ENCODE data around the gene PCDHGA1. TPM values are rescaled to one million over a fixed set of nuclear protein-coding genes. Genes with fewer than 3 reads are reported as not detected.
A peak's percentile ranks its signal among the peaks of the same experiment; 100 is the strongest.

Gene PCDHGA1
- total RNA-seq, 1 experiment from 2014 or later, result 0.64 TPM

DNA sequence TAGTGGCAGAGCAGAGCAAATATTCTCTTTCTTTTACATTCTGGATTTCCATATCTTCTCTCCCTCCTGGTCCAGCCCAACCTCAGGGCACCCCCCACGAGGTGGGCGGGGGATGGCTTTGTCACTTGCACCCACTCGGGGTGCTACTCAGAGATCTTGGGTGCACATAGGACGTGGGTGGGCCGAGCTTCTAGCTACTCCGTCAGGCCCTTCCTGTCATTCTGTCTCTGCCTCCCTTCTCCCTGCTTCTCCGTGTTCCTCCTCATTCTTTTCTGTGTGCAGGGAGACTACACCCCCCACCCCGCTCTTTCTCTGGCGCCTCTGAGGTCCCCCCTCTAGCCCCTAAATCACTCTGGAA, 178.1 kb downstream of the PCDHGA1 start:
- POLR2A ChIA-PET, result no interaction called here
- intact Hi-C loops (cut with micrococcal nuclease; ENCODE audit: unreplicated experiment), result no loop called here
- no peak overlapping the region for H3K4me3 Mint-ChIP-seq (ENCODE audit: unreplicated experiment)
- Histone ChIP-seq H3K36me3 (ENCODE audit: control insufficient read depth, insufficient read depth, low read length) (no peaks in the 10 kb centered on the region; the same call in 1 of the 2 replicates), H3K9me3 (no peaks in the 10 kb centered on the region), H3K4me3 (ENCODE audit: low read depth, low read length) (no peak overlapping the region), H3K4me1 (no peaks in the 10 kb centered on the region), H3K27me3 (replicated peaks; ENCODE audit: control insufficient read depth, insufficient read depth, low read length) (no peaks in the 10 kb centered on the region)
- no peaks in the 10 kb centered on the region for H3K27me3 Mint-ChIP-seq (ENCODE audit: insufficient read depth, unreplicated experiment)
- no peak overlapping the region for H3K27ac Mint-ChIP-seq (ENCODE audit: unreplicated experiment)
- CTCF ChIA-PET, result interaction anchor here (0.7 kb wide), 1 partner anchor 66 kb away, joined by 3 read pairs; no protein-coding TSS in a partner anchor
- TF ChIP-seq, protein P1, sequence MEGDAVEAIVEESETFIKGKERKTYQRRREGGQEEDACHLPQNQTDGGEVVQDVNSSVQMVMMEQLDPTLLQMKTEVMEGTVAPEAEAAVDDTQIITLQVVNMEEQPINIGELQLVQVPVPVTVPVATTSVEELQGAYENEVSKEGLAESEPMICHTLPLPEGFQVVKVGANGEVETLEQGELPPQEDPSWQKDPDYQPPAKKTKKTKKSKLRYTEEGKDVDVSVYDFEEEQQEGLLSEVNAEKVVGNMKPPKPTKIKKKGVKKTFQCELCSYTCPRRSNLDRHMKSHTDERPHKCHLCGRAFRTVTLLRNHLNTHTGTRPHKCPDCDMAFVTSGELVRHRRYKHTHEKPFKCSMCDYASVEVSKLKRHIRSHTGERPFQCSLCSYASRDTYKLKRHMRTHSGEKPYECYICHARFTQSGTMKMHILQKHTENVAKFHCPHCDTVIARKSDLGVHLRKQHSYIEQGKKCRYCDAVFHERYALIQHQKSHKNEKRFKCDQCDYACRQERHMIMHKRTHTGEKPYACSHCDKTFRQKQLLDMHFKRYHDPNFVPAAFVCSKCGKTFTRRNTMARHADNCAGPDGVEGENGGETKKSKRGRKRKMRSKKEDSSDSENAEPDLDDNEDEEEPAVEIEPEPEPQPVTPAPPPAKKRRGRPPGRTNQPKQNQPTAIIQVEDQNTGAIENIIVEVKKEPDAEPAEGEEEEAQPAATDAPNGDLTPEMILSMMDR (IDR thresholded peaks at IDR 0.05; ENCODE audit: insufficient read depth in 1 of 2, low read depth in 1 of 2, low read length in 1 of 2, severe bottlenecking in 1 of 2, unreplicated experiment in 1 of 2), result no peak
- no TSS peak for BruUV-seq (replicated peaks)
- H3K9me3 Mint-ChIP-seq (ENCODE audit: unreplicated experiment), result no peaks in the 10 kb centered on the region
- H3K36me3 Mint-ChIP-seq (ENCODE audit: insufficient read depth, unreplicated experiment), result peaks cover 21% of the 10 kb centered on the region
- DNase-seq, result no peak
- H3K4me1 Mint-ChIP-seq (ENCODE audit: low read depth, unreplicated experiment), result no peaks in the 10 kb centered on the region

DNA sequence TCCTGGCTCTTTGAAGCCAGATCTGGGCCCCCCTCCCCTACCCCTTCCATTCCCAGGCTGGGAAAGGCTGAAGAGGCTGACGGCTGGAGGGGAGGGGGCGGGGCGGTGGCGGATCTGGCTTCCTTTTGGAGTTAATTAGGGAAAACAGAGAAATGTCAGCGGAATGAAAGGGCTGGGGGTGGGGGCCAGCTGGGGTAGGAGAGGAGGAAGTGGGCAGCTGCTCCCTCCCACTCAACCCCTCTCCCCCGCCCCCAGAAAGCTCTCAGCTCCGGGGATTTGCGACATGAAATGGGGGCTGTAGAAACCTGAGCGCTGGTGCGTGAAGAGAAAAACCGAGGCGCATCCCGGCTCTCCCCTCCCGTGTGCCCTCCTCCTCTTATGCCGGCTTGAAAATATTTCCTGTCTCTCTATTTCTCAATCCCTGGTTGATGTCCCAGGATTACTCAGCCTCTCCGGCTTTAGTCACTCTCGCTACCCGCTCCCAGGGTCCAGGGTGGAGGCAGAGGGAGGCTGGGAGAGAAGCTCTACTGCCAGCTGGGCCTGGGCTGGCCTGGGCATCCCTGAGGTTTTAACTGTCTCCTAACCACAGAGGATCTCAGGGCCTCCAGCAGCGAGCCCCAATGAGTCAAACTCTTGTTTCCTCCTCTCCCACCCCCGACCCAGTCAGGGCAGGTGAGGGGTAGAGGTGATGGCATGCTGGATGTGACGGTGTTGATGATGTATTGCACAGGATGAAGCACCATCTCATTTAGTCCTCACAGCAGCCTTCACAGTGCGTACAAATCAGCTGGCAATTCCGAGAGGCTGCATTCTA, 178.7 kb downstream of the PCDHGA1 start:
- TF ChIP-seq, protein P1 (IDR thresholded peaks at IDR 0.05; ENCODE audit: insufficient read depth in 1 of 2, low read depth in 1 of 2, low read length in 1 of 2, severe bottlenecking in 1 of 2, unreplicated experiment in 1 of 2), result no peak
- POLR2A ChIA-PET, result no interaction called here
- H3K27ac Mint-ChIP-seq (ENCODE audit: unreplicated experiment), result peak overlapping the region; percentile 45
- no peaks in the 10 kb centered on the region for H3K9me3 Mint-ChIP-seq (ENCODE audit: unreplicated experiment)
- DNase-seq, result no peak
- no TSS peak for BruUV-seq (replicated peaks)
- intact Hi-C loops (cut with micrococcal nuclease; ENCODE audit: unreplicated experiment), result no loop called here
- no peaks in the 10 kb centered on the region for H3K27me3 Mint-ChIP-seq (ENCODE audit: insufficient read depth, unreplicated experiment)
- Histone ChIP-seq H3K36me3 (ENCODE audit: control insufficient read depth, insufficient read depth, low read length) (no peaks in the 10 kb centered on the region; the same call in 1 of the 2 replicates), H3K4me3 (ENCODE audit: low read depth, low read length) (no peak overlapping the region), H3K9me3 (no peaks in the 10 kb centered on the region), H3K4me1 (no peaks in the 10 kb centered on the region), H3K27me3 (replicated peaks; ENCODE audit: control insufficient read depth, insufficient read depth, low read length) (no peaks in the 10 kb centered on the region)
- CTCF ChIA-PET, result interaction anchor here (0.9 kb wide), 1 partner anchor 112 kb away, joined by 5 read pairs; the partner anchor contains the start of gene PCDHGB5
- H3K4me3 Mint-ChIP-seq (ENCODE audit: unreplicated experiment), result no peak overlapping the region
- H3K36me3 Mint-ChIP-seq (ENCODE audit: insufficient read depth, unreplicated experiment), result peaks cover 27% of the 10 kb centered on the region
- H3K4me1 Mint-ChIP-seq (ENCODE audit: low read depth, unreplicated experiment), result no peaks in the 10 kb centered on the region

DNA sequence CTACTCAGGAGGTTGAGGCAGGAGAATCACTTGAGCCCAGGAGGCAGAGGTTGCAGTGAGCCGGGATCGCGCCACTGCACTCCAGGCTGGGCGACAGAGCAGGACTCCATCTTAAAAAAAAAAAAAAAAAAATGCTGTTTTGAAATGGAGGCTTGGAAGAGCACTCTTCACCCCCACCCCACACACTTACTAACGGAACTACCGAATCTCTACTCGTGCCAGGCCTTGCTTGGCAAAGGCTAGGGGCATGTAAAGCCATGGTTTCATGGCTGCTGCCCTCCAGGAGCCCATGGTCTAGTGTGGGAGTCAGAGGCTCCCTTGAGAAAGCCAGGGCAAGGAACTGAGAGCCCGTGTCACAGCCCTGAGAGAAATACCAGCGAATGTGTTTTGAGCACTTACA, 179.8 kb downstream of the PCDHGA1 start:
- Mint-ChIP-seq H3K9me3 (ENCODE audit: unreplicated experiment) (no peaks in the 10 kb centered on the region), H3K4me1 (ENCODE audit: low read depth, unreplicated experiment) (no peaks in the 10 kb centered on the region), H3K4me3 (ENCODE audit: unreplicated experiment) (no peak overlapping the region), H3K36me3 (ENCODE audit: insufficient read depth, unreplicated experiment) (peaks cover 38% of the 10 kb centered on the region), H3K27me3 (ENCODE audit: insufficient read depth, unreplicated experiment) (no peaks in the 10 kb centered on the region), H3K27ac (ENCODE audit: unreplicated experiment) (peak overlapping the region; percentile 45)
- ChIA-PET CTCF (interaction anchor here (0.7 kb wide), 1 partner anchor 32 kb away, joined by 4 read pairs; no protein-coding TSS in a partner anchor), POLR2A (no interaction called here)
- intact Hi-C loops (cut with micrococcal nuclease; ENCODE audit: unreplicated experiment), result no loop called here
- TF ChIP-seq, protein P1 (IDR thresholded peaks at IDR 0.05; ENCODE audit: insufficient read depth in 1 of 2, low read depth in 1 of 2, low read length in 1 of 2, severe bottlenecking in 1 of 2, unreplicated experiment in 1 of 2), result no peak
- no peak for DNase-seq
- H3K4me3 ChIP-seq (ENCODE audit: low read depth, low read length), result no peak overlapping the region
- no peaks in the 10 kb centered on the region for H3K9me3 ChIP-seq
- no peaks in the 10 kb centered on the region for H3K4me1 ChIP-seq
- H3K27me3 ChIP-seq (replicated peaks; ENCODE audit: control insufficient read depth, insufficient read depth, low read length), result no peaks in the 10 kb centered on the region
- no TSS peak for BruUV-seq (replicated peaks)
- H3K36me3 ChIP-seq (ENCODE audit: control insufficient read depth, insufficient read depth, low read length), result no peaks in the 10 kb centered on the region; the same call in 1 of the 2 replicates
